Measurements from ENCODE around the gene RNU2-63P. TPM values are rescaled to one million over a fixed set of nuclear protein-coding genes. Genes with fewer than 3 reads are reported as not detected.
"Not testable (repeated sequence)": the region's sequence is repeated elsewhere in the genome, so short reads cannot be mapped to it uniquely, and the experiment has no call there.

RNU2-63P gene
- total RNA-seq, 1 experiment from 2014 or later = not detected

DNA sequence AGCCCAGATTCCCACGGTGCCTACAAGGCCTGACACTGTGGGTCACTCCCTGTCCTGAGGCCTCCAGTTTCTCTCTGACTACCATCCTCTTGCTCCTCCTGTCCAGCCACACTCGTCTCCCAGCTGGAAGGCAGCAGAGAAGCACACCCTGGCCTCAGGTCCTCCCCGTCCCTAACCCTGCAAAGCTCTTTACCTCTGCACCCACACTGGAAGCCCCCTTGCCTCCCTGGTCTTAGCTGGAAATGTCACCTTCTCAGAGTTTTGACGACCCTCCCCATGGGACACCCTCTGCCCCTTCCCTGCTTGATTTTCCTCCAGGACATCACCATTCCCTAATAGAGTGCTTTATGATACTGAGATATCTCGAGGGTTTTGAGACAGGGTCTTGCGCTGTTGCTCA lies 10.6 kb downstream of the RNU2-63P start:
- no peak overlapping the region for H3K9ac ChIP-seq (ENCODE audit: low read length)
- no peak for DNase-seq
- peaks cover 8% of the 10 kb centered on the region for H3K4me1 ChIP-seq (ENCODE audit: low read length)
- H2AFZ ChIP-seq (ENCODE audit: low read length) = no peak overlapping the region
- no peak overlapping the region for H3K4me2 ChIP-seq (ENCODE audit: low read depth, low read length, poor library complexity, severe bottlenecking)
- H3K4me3 ChIP-seq (ENCODE audit: low read length) = no peak overlapping the region
- H3K9me3 ChIP-seq (ENCODE audit: low read length) = no peaks in the 10 kb centered on the region
- H4K20me1 ChIP-seq (ENCODE audit: insufficient read depth, low read depth, low read length) = no peaks in the 10 kb centered on the region
- no peaks in the 10 kb centered on the region for H3K79me2 ChIP-seq (ENCODE audit: low read length)
- no peaks in the 10 kb centered on the region for H3K27me3 ChIP-seq (ENCODE audit: low read length)
- no peaks in the 10 kb centered on the region for H3K36me3 ChIP-seq (ENCODE audit: insufficient read depth, low read length)
- no peaks in the 10 kb centered on the region for H3K9me2 ChIP-seq (replicated peaks; ENCODE audit: insufficient read depth, low read length)
- no peak overlapping the region for H3K27ac ChIP-seq (ENCODE audit: low read length)

DNA sequence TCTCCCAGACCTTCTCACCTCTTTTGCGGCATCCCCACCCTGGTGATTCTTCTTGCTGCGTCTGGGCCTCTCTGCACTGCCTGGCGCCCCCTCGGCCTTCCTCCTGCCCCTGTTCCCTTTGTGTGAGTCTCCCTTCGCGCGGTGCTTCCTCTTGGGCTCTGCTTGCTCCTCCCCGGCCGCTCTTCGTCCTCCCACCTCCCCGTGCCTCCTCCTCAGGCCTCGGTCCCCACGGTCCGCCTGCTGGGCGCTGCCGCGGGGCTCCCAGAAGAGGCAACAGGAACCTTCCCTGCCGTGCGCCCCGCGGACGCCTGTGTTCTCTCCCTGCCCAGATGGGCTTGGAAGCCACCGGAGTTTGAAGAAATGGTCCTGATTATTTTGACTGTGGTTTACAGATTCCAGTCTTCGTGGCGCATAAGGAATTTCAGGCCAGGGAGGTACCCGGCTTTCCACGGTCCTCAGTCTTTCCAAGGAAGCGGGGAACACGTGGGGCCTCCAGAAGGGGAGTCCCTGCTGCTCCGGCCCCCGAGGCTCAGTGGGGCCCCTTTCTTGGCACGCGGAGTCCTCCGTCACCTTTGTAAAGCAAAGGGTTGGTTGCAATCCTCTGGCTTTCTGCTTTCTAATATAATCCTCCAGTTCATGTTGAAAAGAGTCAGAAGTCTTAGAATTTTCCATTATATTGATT lies 13.1 kb downstream of the RNU2-63P start:
- DNase-seq = no peak
- no peaks in the 10 kb centered on the region for H3K9me3 ChIP-seq (ENCODE audit: low read length)
- H3K27me3 ChIP-seq (ENCODE audit: low read length) = no peaks in the 10 kb centered on the region
- H3K36me3 ChIP-seq (ENCODE audit: insufficient read depth, low read length) = no peaks in the 10 kb centered on the region
- H3K4me3 ChIP-seq (ENCODE audit: low read length) = no peak overlapping the region
- H3K4me1 ChIP-seq (ENCODE audit: low read length) = peaks cover 8% of the 10 kb centered on the region
- no peaks in the 10 kb centered on the region for H4K20me1 ChIP-seq (ENCODE audit: insufficient read depth, low read depth, low read length)
- H3K9me2 ChIP-seq (replicated peaks; ENCODE audit: insufficient read depth, low read length) = no peaks in the 10 kb centered on the region
- no peak overlapping the region for H3K27ac ChIP-seq (ENCODE audit: low read length)
- no peaks in the 10 kb centered on the region for H3K79me2 ChIP-seq (ENCODE audit: low read length)
- no peak overlapping the region for H3K9ac ChIP-seq (ENCODE audit: low read length)
- no peak overlapping the region for H2AFZ ChIP-seq (ENCODE audit: low read length)
- H3K4me2 ChIP-seq (ENCODE audit: low read depth, low read length, poor library complexity, severe bottlenecking) = no peak overlapping the region

DNA sequence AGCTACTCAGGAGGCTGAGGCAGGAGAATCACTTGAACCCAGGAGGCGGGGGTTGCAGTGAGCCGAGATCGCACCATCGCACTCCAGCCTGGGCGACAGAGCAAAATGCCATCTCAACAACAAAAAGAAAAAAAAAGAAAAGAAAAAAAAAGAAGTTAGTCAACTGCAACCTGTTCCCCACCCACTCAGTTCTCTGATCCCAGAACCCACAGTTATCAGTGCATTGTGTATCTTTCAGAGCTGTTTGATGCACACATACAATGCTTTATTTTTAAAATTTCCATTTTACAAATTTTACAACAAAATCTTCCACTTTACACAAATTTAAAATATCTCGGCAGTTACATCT lies 14.0 kb downstream of the RNU2-63P start:
- Histone ChIP-seq H2AFZ (ENCODE audit: low read length) (no peak overlapping the region), H3K9me3 (ENCODE audit: low read length) (no peaks in the 10 kb centered on the region), H3K4me1 (ENCODE audit: low read length) (peaks cover 8% of the 10 kb centered on the region), H4K20me1 (ENCODE audit: insufficient read depth, low read depth, low read length) (no peaks in the 10 kb centered on the region), H3K9ac (ENCODE audit: low read length) (no peak overlapping the region), H3K4me2 (ENCODE audit: low read depth, low read length, poor library complexity, severe bottlenecking) (no peak overlapping the region), H3K36me3 (ENCODE audit: insufficient read depth, low read length) (no peaks in the 10 kb centered on the region), H3K27ac (ENCODE audit: low read length) (no peak overlapping the region), H3K27me3 (ENCODE audit: low read length) (no peaks in the 10 kb centered on the region), H3K79me2 (ENCODE audit: low read length) (no peaks in the 10 kb centered on the region), H3K4me3 (ENCODE audit: low read length) (no peak overlapping the region), H3K9me2 (replicated peaks; ENCODE audit: insufficient read depth, low read length) (no peaks in the 10 kb centered on the region)
- DNase-seq = no peak

DNA sequence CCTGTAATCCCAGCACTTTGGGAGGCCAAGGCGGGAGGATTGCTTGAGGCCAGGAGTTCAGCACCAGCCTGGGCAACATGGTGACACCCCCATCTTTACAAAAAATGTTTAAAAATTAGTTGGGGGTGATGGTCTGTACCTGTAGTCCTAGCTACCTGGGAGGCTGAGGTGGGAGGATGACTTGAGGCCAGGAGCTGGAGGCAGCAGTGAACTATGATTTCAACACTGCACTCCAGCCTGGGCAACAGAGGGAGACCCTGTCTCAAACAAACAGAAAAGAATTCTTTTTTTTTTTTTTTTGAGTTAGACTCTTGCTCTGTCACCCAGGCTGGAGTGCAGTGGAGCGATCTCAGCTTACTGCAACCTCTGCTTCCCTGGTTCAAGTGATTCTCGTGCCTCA lies 15.9 kb downstream of the RNU2-63P start:
- not testable (repeated sequence) for H3K4me2 ChIP-seq (ENCODE audit: low read depth, low read length, poor library complexity, severe bottlenecking); DNase-seq; H3K9ac ChIP-seq (ENCODE audit: low read length); H3K9me2 ChIP-seq (replicated peaks; ENCODE audit: insufficient read depth, low read length); H3K9me3 ChIP-seq (ENCODE audit: low read length); H3K27me3 ChIP-seq (ENCODE audit: low read length); H4K20me1 ChIP-seq (ENCODE audit: insufficient read depth, low read depth, low read length); H3K27ac ChIP-seq (ENCODE audit: low read length); H3K4me1 ChIP-seq (ENCODE audit: low read length); H3K36me3 ChIP-seq (ENCODE audit: insufficient read depth, low read length); H3K79me2 ChIP-seq (ENCODE audit: low read length); H3K4me3 ChIP-seq (ENCODE audit: low read length); H2AFZ ChIP-seq (ENCODE audit: low read length)

DNA sequence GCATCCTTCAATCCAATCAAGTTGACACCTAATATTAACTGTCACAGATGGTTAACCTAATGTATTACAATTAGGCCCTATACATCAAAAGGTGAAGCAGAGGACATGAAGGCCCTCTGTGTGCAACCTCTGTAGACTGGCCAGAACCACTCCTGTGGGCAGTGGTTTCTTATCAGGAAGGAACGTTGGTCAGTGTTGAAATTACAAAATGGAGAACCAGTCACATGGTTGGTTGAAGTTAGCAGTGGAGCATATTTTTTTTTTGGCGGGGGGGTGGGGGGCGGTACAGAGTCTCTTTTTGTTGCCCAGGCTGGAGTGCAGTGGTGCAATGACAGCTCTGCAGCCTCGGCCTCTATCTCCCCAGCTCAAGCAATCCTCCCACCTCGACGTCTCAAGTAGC lies 19.8 kb downstream of the RNU2-63P start:
- H2AFZ ChIP-seq (ENCODE audit: low read length) = no peak overlapping the region

DNA sequence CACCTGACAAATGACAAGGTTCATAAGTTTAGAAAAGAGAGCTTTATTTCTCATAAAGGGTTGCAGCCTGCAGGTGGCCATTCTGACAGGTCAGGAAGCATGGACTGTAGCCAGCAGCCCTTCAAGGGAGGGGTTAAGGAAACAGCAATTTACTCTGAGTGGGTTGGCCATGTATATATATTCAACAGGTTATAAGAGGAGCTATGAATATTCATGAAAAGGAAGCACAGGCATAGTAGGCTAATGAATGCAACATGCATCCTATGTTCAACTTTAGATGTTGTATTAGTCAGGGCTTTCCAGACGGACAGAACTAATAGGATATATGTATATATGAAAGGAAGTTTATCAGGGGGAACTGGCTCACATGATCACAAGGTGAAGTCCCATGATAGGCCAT lies 20.6 kb downstream of the RNU2-63P start:
- no peaks in the 10 kb centered on the region for H4K20me1 ChIP-seq (ENCODE audit: insufficient read depth, low read depth, low read length)
- H3K27me3 ChIP-seq (ENCODE audit: low read length) = no peaks in the 10 kb centered on the region
- no peak overlapping the region for H3K4me2 ChIP-seq (ENCODE audit: low read depth, low read length, poor library complexity, severe bottlenecking)
- no peaks in the 10 kb centered on the region for H3K9me3 ChIP-seq (ENCODE audit: low read length)
- H3K27ac ChIP-seq (ENCODE audit: low read length) = no peak overlapping the region
- no peaks in the 10 kb centered on the region for H3K9me2 ChIP-seq (replicated peaks; ENCODE audit: insufficient read depth, low read length)
- H3K79me2 ChIP-seq (ENCODE audit: low read length) = no peaks in the 10 kb centered on the region
- H3K9ac ChIP-seq (ENCODE audit: low read length) = no peak overlapping the region
- H3K4me3 ChIP-seq (ENCODE audit: low read length) = no peak overlapping the region
- H2AFZ ChIP-seq (ENCODE audit: low read length) = no peak overlapping the region
- no peak for DNase-seq
- no peaks in the 10 kb centered on the region for H3K4me1 ChIP-seq (ENCODE audit: low read length)
- no peaks in the 10 kb centered on the region for H3K36me3 ChIP-seq (ENCODE audit: insufficient read depth, low read length)

More for the DNA sequence above, 19.8 kb downstream of the RNU2-63P start:
- Histone ChIP-seq H3K36me3 (ENCODE audit: insufficient read depth, low read length) (no peaks in the 10 kb centered on the region), H3K9me2 (replicated peaks; ENCODE audit: insufficient read depth, low read length) (no peaks in the 10 kb centered on the region), H3K27me3 (ENCODE audit: low read length) (no peaks in the 10 kb centered on the region), H3K9me3 (ENCODE audit: low read length) (no peaks in the 10 kb centered on the region), H3K4me2 (ENCODE audit: low read depth, low read length, poor library complexity, severe bottlenecking) (no peak overlapping the region), H3K4me1 (ENCODE audit: low read length) (peaks cover 4% of the 10 kb centered on the region), H3K27ac (ENCODE audit: low read length) (no peak overlapping the region), H3K79me2 (ENCODE audit: low read length) (no peaks in the 10 kb centered on the region), H3K4me3 (ENCODE audit: low read length) (no peak overlapping the region), H4K20me1 (ENCODE audit: insufficient read depth, low read depth, low read length) (no peaks in the 10 kb centered on the region), H3K9ac (ENCODE audit: low read length) (no peak overlapping the region)
- DNase-seq = no peak

DNA sequence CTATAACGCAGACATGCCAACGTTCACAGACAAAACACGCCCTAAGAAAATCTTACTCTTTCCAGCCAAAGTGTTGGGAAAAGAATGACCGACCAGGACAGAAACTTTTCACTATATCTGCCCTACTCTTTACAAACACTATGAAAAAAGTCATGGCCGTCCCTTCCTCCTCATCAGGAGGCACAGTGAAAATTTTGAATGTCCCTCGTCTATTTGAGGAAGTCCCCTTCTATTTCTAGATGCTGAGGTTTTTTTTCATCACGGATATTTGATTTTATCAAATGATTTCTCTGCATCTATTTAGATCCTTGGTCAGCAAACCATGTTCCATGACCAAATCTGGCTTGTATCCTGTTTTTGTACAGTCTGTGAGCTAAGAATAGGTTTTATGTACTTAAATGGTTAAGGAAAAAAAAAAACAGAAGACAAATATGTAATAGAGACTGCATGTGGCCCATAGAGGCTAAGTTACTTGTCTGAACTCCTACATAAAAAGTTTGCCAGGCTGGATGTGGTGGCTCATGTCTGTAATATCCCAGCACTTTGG lies 22.0 kb downstream of the RNU2-63P start:
- H3K27me3 ChIP-seq (ENCODE audit: low read length); H4K20me1 ChIP-seq (ENCODE audit: insufficient read depth, low read depth, low read length); H3K9me2 ChIP-seq (replicated peaks; ENCODE audit: insufficient read depth, low read length); DNase-seq; H3K79me2 ChIP-seq (ENCODE audit: low read length); H3K9ac ChIP-seq (ENCODE audit: low read length); H3K27ac ChIP-seq (ENCODE audit: low read length); H3K9me3 ChIP-seq (ENCODE audit: low read length); H3K36me3 ChIP-seq (ENCODE audit: insufficient read depth, low read length); H3K4me2 ChIP-seq (ENCODE audit: low read depth, low read length, poor library complexity, severe bottlenecking); H3K4me3 ChIP-seq (ENCODE audit: low read length); H3K4me1 ChIP-seq (ENCODE audit: low read length); H2AFZ ChIP-seq (ENCODE audit: low read length): not testable (repeated sequence)

DNA sequence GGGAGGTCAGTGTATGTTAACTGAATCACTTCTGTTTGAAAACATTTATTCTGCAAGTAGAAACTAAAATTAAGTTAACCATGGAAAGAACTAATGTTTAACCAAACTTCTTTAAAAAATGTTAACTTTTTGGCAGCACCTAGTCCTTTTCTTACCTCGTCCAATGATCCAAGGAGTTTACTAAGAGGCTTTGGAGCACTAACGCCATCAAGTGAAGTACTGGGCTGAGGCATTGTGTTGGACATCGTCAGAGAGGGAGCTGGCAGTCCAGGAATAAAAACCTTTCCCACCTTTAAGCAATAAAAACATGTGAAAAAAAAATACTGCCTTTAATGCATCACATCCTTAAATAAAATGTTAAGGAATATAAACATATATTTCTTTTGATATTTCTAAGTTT lies 23.8 kb downstream of the RNU2-63P start:
- not testable (repeated sequence) for H3K9me2 ChIP-seq (replicated peaks; ENCODE audit: insufficient read depth, low read length); H3K4me2 ChIP-seq (ENCODE audit: low read depth, low read length, poor library complexity, severe bottlenecking); H3K4me1 ChIP-seq (ENCODE audit: low read length); H3K9ac ChIP-seq (ENCODE audit: low read length); H4K20me1 ChIP-seq (ENCODE audit: insufficient read depth, low read depth, low read length); H2AFZ ChIP-seq (ENCODE audit: low read length); H3K27ac ChIP-seq (ENCODE audit: low read length); H3K36me3 ChIP-seq (ENCODE audit: insufficient read depth, low read length); H3K27me3 ChIP-seq (ENCODE audit: low read length); H3K79me2 ChIP-seq (ENCODE audit: low read length); H3K4me3 ChIP-seq (ENCODE audit: low read length); H3K9me3 ChIP-seq (ENCODE audit: low read length); DNase-seq
